WTC11 (cell line): Measurements from ENCODE around the gene IGHMBP2. TPM values are rescaled to one million over a fixed set of nuclear protein-coding genes. Genes with fewer than 3 reads are reported as not detected.

Experiments
- ATAC-seq: fragments of 200-7000 bp; cut with Tn5 transposase; 2 replicates; pipeline ENCODE4 v1.10.0; 2021; ENCODE audit warnings: mild to moderate bottlenecking, moderate library complexity
- CTCF ChIA-PET: fragments of 300-600 bp; sonication (Branson Sonifier 250); formaldehyde crosslinking; loops from one replicate; lab custom pipeline; 2021; ENCODE audit warnings: antibody characterized with exemption; lab: Charles Lee
- POLR2A ChIA-PET: fragments of 350-600 bp; sonication (Branson Sonifier 250); formaldehyde crosslinking; loops from one replicate; lab custom pipeline; 2021; ENCODE audit warnings: antibody characterized with exemption; lab: Charles Lee
- DNase-seq: peaks from one replicate; pipeline ENCODE4 v3.0.0; 2021; ENCODE audit warnings: low spot score
- H3K27ac Mint-ChIP-seq: 2 replicates; pipeline ENCODE4 v1.8.0; 2021; ENCODE audit warnings: mixed read lengths
- H3K27me3 Mint-ChIP-seq: 2 replicates; pipeline ENCODE4 v1.8.0; 2021; ENCODE audit warnings: low read depth, mild to moderate bottlenecking, moderate library complexity, mixed read lengths
- H3K36me3 Mint-ChIP-seq: 2 replicates; pipeline ENCODE4 v1.8.0; 2021; ENCODE audit warnings: mixed read lengths
- H3K4me1 Mint-ChIP-seq: 2 replicates; pipeline ENCODE4 v1.8.0; 2022; ENCODE audit warnings: mixed read lengths
- H3K4me3 Mint-ChIP-seq: 2 replicates; pipeline ENCODE4 v1.8.0; 2021; ENCODE audit warnings: mild to moderate bottlenecking, moderate library complexity, mixed read lengths
- H3K9me3 Mint-ChIP-seq: 2 replicates; pipeline ENCODE4 v1.8.0; 2021; ENCODE audit warnings: mixed read lengths
- ELF4 ChIP-seq: sonication (generic); formaldehyde crosslinking; IDR thresholded peaks from 2 replicates; pipeline ENCODE4 v1.8.1; 2022; ENCODE audit warnings: low read depth, mild to moderate bottlenecking, moderate library complexity, missing genetic modification reagents
- ETV6 ChIP-seq: sonication (generic); formaldehyde crosslinking; IDR thresholded peaks from 2 replicates; pipeline ENCODE4 v1.8.1; 2022; ENCODE audit warnings: mild to moderate bottlenecking, missing genetic modification reagents
- NFATC4 ChIP-seq: fragments of 250-450 bp; sonication (Bioruptor Pico); IDR thresholded peaks from 2 replicates; pipeline ENCODE4 v1.9.0; 2021; ENCODE audit warnings: mild to moderate bottlenecking
- NR3C1 ChIP-seq: sonication (generic); formaldehyde crosslinking; conservative IDR thresholded peaks from 2 replicates; pipeline ENCODE4 v1.8.1; 2023; ENCODE audit warnings: low read depth, mild to moderate bottlenecking, missing genetic modification reagents
- OVOL2 ChIP-seq: fragments of 250-450 bp; sonication (Bioruptor Pico); IDR thresholded peaks from 2 replicates; pipeline ENCODE4 v1.9.0; 2021; ENCODE audit warnings: mild to moderate bottlenecking, borderline replicate concordance
- TP53 ChIP-seq: sonication (generic); formaldehyde crosslinking; IDR thresholded peaks from 2 replicates; pipeline ENCODE4 v1.8.1; 2023; ENCODE audit warnings: mild to moderate bottlenecking, missing genetic modification reagents
- USF2 ChIP-seq: sonication (generic); formaldehyde crosslinking; IDR thresholded peaks from 2 replicates; pipeline ENCODE4 v1.8.1; 2023; ENCODE audit warnings: mild to moderate bottlenecking, missing genetic modification reagents, moderate library complexity
- ZNF219 ChIP-seq: sonication (generic); formaldehyde crosslinking; IDR thresholded peaks from 2 replicates; pipeline ENCODE4 v1.8.0; 2023; ENCODE audit warnings: missing genetic modification reagents, mild to moderate bottlenecking, borderline replicate concordance
- ZNF281 ChIP-seq: sonication (generic); formaldehyde crosslinking; IDR thresholded peaks from 2 replicates; pipeline ENCODE4 v1.8.0; 2023; ENCODE audit warnings: mild to moderate bottlenecking, missing genetic modification reagents
- ZNF317 ChIP-seq: sonication (generic); formaldehyde crosslinking; IDR thresholded peaks from 2 replicates; pipeline ENCODE4 v1.8.1; 2023; ENCODE audit warnings: low read depth, mild to moderate bottlenecking, moderate library complexity, missing genetic modification reagents, borderline replicate concordance
- ZNF423 ChIP-seq: fragments of 250-450 bp; sonication (Bioruptor Pico); IDR thresholded peaks from 2 replicates; pipeline ENCODE4 v2.1.2; 2022; ENCODE audit warnings: mild to moderate bottlenecking, moderate library complexity
- total RNA-seq: library from RNA; stranded (reverse); gene quantifications from 3 replicates; pipeline ENCODE4 v1.2.3, GENCODE V29; 2021
- TF ChIP-seq, protein P1 (sequence below): sonication (generic); formaldehyde crosslinking; IDR thresholded peaks from 2 replicates; pipeline ENCODE4 v1.8.1; 2022; ENCODE audit warnings: low read depth, mild to moderate bottlenecking, moderate library complexity, missing genetic modification reagents, borderline replicate concordance
- TF ChIP-seq, protein P2 (sequence below): sonication (generic); formaldehyde crosslinking; IDR thresholded peaks from 2 replicates; pipeline ENCODE4 v1.8.0; 2022; ENCODE audit warnings: mild to moderate bottlenecking, missing genetic modification reagents
- TF ChIP-seq, protein P3 (sequence below): sonication (generic); formaldehyde crosslinking; IDR thresholded peaks from 2 replicates; pipeline ENCODE4 v1.8.1; 2023; ENCODE audit warnings: mild to moderate bottlenecking, missing genetic modification reagents, moderate library complexity
- TF ChIP-seq, protein P4 (sequence below): sonication (generic); formaldehyde crosslinking; IDR thresholded peaks from 2 replicates; pipeline ENCODE4 v1.8.1; 2022; ENCODE audit warnings: low read depth, missing genetic modification reagents, borderline replicate concordance
- TF ChIP-seq, protein P5 (sequence below): sonication (generic); formaldehyde crosslinking; IDR thresholded peaks from 2 replicates; pipeline ENCODE4 v1.8.0; 2022; ENCODE audit warnings: mild to moderate bottlenecking, missing genetic modification reagents

The IGHMBP2 gene
- total RNA-seq, 1 experiment from 2014 or later, result 22.5 TPM

- ChIA-PET CTCF (no interaction called here), POLR2A (no interaction called here)
- Mint-ChIP-seq H3K27ac (no peak overlapping the region), H3K27me3 (no peaks in the 10 kb centered on the region), H3K4me3 (no peak overlapping the region), H3K9me3 (peaks cover 7% of the 10 kb centered on the region), H3K4me1 (peaks cover 2% of the 10 kb centered on the region), H3K36me3 (no peaks in the 10 kb centered on the region)
- ATAC-seq (no peak), DNase-seq (no peak)
- no peak for TF ChIP-seq ZNF423 (CRISPR knock-in tag)
- no peak for TF ChIP-seq OVOL2
- TF ChIP-seq ZNF281 (CRISPR knock-in tag), result no peak
- TF ChIP-seq ZNF219 (CRISPR knock-in tag), result no peak
- TF ChIP-seq, protein P1, sequence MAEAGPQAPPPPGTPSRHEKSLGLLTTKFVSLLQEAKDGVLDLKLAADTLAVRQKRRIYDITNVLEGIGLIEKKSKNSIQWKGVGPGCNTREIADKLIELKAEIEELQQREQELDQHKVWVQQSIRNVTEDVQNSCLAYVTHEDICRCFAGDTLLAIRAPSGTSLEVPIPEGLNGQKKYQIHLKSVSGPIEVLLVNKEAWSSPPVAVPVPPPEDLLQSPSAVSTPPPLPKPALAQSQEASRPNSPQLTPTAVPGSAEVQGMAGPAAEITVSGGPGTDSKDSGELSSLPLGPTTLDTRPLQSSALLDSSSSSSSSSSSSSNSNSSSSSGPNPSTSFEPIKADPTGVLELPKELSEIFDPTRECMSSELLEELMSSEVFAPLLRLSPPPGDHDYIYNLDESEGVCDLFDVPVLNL, result no peak
- no peak for TF ChIP-seq NFATC4
- no peak for TF ChIP-seq TP53
- TF ChIP-seq, protein P2, sequence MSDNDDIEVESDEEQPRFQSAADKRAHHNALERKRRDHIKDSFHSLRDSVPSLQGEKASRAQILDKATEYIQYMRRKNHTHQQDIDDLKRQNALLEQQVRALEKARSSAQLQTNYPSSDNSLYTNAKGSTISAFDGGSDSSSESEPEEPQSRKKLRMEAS, result no peak
- TF ChIP-seq, protein P3, sequence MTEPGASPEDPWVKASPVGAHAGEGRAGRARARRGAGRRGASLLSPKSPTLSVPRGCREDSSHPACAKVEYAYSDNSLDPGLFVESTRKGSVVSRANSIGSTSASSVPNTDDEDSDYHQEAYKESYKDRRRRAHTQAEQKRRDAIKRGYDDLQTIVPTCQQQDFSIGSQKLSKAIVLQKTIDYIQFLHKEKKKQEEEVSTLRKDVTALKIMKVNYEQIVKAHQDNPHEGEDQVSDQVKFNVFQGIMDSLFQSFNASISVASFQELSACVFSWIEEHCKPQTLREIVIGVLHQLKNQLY, result no peak
- TF ChIP-seq, protein P4, sequence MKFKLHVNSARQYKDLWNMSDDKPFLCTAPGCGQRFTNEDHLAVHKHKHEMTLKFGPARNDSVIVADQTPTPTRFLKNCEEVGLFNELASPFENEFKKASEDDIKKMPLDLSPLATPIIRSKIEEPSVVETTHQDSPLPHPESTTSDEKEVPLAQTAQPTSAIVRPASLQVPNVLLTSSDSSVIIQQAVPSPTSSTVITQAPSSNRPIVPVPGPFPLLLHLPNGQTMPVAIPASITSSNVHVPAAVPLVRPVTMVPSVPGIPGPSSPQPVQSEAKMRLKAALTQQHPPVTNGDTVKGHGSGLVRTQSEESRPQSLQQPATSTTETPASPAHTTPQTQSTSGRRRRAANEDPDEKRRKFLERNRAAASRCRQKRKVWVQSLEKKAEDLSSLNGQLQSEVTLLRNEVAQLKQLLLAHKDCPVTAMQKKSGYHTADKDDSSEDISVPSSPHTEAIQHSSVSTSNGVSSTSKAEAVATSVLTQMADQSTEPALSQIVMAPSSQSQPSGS, result no peak
Observed at GRCh38 chr11:68960294-68961071, 56.8 kb downstream of the IGHMBP2 start.

DNA sequence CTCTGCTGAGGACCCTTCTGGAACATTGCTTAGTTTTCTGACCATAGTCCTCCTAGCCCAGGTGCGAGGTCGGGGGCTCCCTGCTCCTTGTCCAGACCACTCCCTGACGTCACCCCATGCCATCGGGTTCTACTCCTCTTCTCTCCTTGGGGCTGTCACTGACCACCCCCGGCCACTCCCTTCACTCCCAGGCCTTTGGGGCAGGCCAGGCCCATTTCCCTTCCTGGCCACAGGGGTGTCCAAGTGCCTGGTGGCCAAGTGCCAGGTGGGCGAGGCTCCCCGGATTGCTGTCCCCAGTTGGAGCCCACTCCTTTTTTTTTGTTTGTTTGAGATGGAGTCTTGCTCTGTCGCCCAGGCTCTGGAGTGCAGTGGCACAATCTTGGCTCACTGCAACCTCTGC lies 57.6 kb downstream of the IGHMBP2 start:
- no peak for TF ChIP-seq ZNF317 (CRISPR knock-in tag)
- TF ChIP-seq, protein P5, sequence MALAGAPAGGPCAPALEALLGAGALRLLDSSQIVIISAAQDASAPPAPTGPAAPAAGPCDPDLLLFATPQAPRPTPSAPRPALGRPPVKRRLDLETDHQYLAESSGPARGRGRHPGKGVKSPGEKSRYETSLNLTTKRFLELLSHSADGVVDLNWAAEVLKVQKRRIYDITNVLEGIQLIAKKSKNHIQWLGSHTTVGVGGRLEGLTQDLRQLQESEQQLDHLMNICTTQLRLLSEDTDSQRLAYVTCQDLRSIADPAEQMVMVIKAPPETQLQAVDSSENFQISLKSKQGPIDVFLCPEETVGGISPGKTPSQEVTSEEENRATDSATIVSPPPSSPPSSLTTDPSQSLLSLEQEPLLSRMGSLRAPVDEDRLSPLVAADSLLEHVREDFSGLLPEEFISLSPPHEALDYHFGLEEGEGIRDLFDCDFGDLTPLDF, result no peak
- no peak for TF ChIP-seq ELF4
- TF ChIP-seq ETV6 (CRISPR knock-in tag), result no peak
- TF ChIP-seq USF2 (CRISPR knock-in tag), result no peak
- TF ChIP-seq NR3C1 (CRISPR knock-in tag), result no peak
- Mint-ChIP-seq H3K9me3 (peaks cover 14% of the 10 kb centered on the region), H3K4me1 (no peaks in the 10 kb centered on the region), H3K36me3 (no peaks in the 10 kb centered on the region), H3K27ac (no peak overlapping the region), H3K4me3 (no peak overlapping the region), H3K27me3 (no peaks in the 10 kb centered on the region)
- POLR2A ChIA-PET, result no interaction called here
- CTCF ChIA-PET, result interaction anchor here (1.1 kb wide), 1 partner anchor 11 kb away, joined by 3 read pairs; no protein-coding TSS in a partner anchor
- no peak for DNase-seq
- no peak for ATAC-seq
